ENCODE data around the gene IGF2BP2.

DNA sequence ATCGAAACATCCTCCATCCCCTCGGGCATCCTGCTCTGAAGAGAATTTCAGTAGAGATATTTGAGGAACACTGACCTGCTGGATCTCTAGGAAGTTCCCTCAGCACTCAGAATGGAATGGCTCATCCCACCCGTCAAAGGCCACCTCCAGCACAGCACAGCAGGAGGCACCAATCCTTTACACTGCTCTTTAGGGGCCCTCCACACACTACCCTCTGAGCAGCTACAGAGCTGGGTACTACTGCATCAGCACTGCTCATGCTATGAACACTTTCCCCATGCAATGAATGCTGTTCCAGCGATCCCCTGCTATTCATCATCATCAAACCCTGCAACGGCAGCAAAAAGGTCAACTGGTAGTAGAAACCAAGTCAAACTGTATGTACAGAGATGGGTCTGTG, 40.5 kb downstream of the IGF2BP2 start:
- no peak for TF ChIP-seq POLR2AphosphoS5 (IDR thresholded peaks at IDR 0.05; ENCODE audit: low read depth, low read length)
- no peak for TF ChIP-seq POLR2A (IDR thresholded peaks at IDR 0.05; ENCODE audit: low read depth, low read length)
- no peak for TF ChIP-seq TAF1 (IDR thresholded peaks at IDR 0.05; ENCODE audit: low read depth, low read length)
- TF ChIP-seq SPI1 (IDR thresholded peaks at IDR 0.05; ENCODE audit: low read depth, low read length), result no peak
- no peak for TF ChIP-seq PAX5 (IDR thresholded peaks at IDR 0.05; ENCODE audit: insufficient read depth, low read length, severe bottlenecking)
- TF ChIP-seq POU2F2 (IDR thresholded peaks at IDR 0.05; ENCODE audit: low read depth, low read length), result no peak

Measured in GM12891 (cell line).